GM19328 (cell line): Measurements from ENCODE around the gene FLACC1.
"Not testable (repeated sequence)": the region's sequence is repeated elsewhere in the genome, so short reads cannot be mapped to it uniquely, and the experiment has no call there.

Experiments used
- ATAC-seq: cut with Tn5 transposase; IDR thresholded peaks from one replicate; pipeline ENCODE4 v1.9.1; 2021; ENCODE audit warnings: mild to moderate bottlenecking, moderate library complexity; ENCODE audit not compliant: unreplicated experiment

The FLACC1 gene

GRCh38 chr2:201257956-201258665 lies 99.0 kb downstream of the FLACC1 start:
- peak; percentile 51 for ATAC-seq

DNA sequence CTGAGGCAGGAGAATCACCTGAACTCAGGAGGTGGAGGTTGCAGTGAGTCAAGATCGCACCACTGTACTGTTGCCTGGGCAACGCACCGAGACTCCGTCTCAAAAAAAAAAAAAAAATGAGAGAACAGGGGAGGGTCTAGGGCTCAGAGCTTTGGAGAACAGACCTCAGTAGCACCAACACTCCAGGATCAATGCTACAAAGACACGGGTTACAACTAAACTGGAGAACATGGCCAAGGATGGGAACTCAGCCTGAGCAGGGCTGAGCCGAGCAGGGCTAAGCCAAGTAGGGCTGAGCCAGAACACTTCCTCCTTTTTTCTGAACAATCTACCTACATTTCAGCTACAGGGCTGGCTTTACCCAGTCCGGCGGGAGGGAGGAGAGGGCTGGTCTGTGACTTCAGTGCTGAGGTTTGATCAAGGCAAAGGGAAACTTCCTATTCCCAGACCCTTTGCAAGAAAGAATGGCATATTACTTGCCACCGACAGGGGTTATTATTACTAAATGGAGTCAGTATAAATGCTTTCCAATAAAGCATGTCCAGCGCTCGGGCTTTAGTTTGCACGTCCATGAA lies 99.7 kb downstream of the FLACC1 start:
- peak; percentile 50 for ATAC-seq

- ATAC-seq: no peak
Observed at GRCh38 chr2:201256082-201256481, 101.1 kb downstream of the FLACC1 start.

DNA sequence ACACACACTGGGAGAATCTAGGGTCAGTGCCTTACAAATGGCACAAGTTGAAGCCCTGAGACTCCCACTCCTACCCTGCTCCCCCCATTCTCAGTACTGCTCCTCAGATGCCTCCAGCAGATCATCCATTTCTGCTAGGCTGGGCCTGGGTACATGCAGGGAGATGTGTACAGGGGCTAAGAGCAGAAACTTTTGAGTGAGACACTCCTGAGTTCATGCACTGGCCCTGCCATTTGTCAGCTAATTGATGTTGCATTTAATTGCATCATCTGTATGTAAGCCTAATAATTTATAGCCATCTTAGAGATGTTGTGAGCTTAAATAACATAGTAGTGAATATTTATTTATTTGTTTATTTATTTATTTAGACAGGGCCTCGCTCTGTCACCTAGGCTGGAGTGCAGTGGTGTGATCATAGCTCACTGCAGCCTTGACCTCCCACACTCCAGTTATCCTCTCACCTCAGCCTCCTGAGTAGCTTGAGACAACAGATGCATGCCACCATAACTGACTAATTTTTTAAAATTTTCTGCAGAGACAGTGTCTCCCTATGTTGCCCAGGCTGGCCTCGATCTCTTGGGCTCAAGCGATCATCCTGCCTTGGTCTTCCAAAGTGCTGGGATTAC lies 101.6 kb downstream of the FLACC1 start:
- no peak for ATAC-seq

DNA sequence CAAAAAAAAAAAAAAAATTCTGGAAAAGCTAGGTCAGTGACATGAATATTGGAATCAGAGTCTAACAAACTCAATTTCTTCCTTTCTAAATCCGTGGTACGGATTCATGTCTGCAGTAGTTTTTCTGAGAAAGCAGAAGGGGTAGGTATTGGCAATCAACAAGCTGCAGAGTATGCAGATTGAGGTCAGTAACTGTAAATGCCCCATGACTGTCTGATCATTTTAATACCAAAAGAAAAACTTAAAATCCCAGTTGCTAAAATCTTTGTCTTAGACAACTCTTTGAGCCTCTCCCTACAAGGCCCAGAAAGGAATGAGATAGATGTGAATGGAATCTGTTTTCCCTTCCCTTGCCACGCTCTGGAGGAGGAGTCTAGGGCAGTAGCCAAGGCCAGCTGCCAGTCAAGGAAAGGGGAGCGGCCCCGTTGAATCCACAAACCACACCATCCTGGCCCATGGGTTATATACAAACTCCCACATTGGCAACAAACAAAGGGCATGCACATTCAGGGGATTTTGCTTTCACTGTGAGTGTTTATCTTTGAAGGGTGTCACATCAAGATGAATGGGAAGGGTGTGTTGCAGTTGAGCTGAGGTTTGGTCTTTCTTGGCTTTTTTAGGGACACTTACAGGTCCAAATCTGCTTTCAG lies 102.9 kb downstream of the FLACC1 start:
- ATAC-seq: no peak

GRCh38 chr2:201250741-201251140 lies 106.4 kb downstream of the FLACC1 start:
- no peak for ATAC-seq

DNA sequence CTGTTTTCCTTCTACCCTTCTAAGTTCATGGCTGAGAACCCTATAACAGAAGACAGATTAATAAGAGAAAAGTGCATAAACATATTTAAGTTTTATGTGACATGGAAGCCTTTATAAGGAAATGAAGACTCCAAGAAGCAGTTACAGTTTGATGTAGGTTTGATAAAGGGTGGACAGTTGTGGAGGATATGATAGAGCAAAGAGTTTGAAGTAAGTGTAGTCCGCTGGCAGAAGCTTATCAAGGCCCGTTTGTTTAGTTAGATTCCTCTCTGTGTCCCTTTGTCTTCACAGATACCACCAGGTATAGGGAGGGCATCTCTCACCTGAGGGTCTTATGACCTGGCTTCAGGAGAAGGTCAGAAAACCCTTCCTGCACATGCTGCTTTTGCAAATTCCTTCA lies 107.3 kb downstream of the FLACC1 start:
- no peak for ATAC-seq

DNA sequence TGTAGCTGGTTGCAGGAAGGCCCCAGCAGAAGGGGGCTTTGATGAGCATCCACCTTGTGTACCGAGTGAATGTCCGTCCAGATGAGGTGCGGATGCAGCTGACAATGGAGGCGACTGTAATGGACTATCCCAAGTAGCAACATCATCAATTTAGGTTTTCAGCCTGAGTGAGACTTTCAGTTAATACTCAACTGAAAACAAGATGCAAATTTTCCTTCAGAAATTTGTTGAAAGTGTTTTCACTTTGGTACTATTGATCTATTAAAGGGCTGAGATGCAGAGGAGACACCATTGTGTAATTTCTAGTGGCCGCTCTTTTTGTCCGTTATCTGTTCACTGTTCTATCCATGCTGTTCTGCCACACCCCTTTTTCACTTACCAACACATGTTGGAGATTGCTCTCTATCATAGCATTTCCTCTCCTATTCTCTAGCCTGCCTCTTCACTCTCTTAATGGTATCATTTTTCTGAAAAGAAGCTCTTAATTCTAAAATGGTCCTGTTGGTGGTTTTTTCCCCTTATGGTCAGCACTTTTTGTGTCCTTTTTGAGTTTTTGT lies 108.8 kb downstream of the FLACC1 start:
- no peak for ATAC-seq

GRCh38 chr2:201246280-201246679 lies 110.9 kb downstream of the FLACC1 start:
- ATAC-seq: no peak

GRCh38 chr2:201244829-201245228 lies 112.3 kb downstream of the FLACC1 start:
- ATAC-seq: no peak

DNA sequence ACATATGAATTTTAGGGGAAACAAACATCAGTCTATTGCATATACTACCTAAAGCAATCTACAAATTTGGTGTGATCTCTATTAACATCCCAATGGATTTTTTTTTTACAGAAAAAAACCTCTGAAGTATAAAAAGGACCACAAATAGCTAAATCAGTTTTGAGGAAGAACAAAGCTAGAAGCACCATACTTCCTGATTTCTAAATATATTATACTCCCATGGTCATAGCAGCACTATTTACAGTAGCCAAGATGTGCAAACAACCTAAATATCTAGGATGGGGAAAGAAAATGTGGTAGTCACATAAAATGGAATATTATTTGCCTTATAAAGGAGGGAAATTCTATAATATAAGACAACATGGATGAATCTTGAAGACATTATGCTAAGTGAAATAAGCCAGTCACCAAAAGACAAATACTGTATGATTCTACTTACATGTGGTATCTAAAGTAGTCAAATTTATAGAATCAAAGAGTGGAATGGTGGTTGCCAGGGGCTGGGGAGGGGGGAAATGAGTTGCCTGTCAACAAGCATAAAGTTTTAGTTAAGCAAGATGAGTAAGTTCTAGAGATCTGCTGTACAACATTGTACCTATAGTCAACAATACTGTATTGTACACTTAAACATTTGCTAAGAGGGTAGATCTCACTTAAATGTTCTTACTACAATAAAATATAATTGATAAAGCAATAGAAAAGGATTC lies 114.4 kb downstream of the FLACC1 start:
- ATAC-seq: no peak

DNA sequence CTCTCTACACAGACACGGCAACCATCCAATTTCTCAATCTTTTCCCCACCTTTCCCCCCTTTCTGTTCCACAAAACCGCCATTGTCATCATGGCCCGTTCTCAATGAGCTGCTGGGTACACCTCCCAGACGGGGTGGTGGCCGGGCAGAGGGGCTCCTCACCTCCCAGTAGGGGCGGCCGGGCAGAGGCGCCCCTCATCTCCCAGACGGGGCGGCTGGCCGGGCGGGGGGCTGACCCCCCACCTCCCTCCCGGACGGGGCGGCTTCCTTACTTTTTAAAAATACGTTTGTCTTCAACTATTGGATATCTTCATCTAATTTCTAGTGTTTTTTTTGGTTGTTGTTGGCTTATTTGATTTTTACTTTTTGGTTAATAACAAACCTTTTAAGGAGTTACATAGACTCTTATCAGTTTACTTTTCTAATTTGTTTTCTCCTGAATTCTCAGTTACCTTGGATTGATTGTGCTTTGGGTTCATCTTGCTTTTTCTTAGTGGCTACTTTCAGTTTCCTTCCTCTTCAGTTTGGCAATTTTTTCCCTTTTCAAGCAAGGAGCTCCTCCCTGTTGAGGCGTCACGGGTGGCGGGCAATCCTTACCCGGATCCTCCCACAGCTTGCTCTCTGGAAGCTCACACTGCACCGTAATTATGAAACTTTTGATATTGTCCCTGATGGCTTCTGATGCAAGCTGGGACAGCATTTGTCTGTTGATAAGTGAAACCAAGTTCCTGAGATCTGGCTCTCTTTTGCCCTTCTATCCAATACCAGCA lies 117.8 kb downstream of the FLACC1 start:
- ATAC-seq: not testable (repeated sequence)
